SU-DHL-6 (cell line): ENCODE results near the gene PLIN5.

ENCODE experiments used
- H2AFZ ChIP-seq: fragments of 200-600 bp; sonication (generic); 2 replicates; pipeline ENCODE4 v1.6.1; 2014; ENCODE audit warnings: low read depth, mild to moderate bottlenecking, moderate library complexity, mixed read lengths, antibody characterized with exemption, low read length; ENCODE audit not compliant: severe bottlenecking
- H3F3A ChIP-seq: fragments of 200-600 bp; shearing (Covaris generic); 2 replicates; pipeline ENCODE4 v1.6.0; 2016; ENCODE audit warnings: antibody characterized with exemption, mild to moderate bottlenecking; ENCODE audit not compliant: insufficient read depth
- H3K27ac ChIP-seq: fragments of 200-600 bp; sonication (generic); 2 replicates; pipeline ENCODE4 v1.5.1; 2016; ENCODE audit warnings: low read depth, mild to moderate bottlenecking, low read length, moderate library complexity, mixed read lengths
- H3K27me3 ChIP-seq: fragments of 200-600 bp; sonication (generic), shearing (Covaris generic); 2 replicates; pipeline ENCODE4 v1.6.0; 2014; ENCODE audit warnings: mild to moderate bottlenecking, low read length
- H3K36me3 ChIP-seq: fragments of 200-600 bp; sonication (generic); 2 replicates; pipeline ENCODE4 v1.6.1; 2014; ENCODE audit warnings: mild to moderate bottlenecking, low read length, mixed read lengths
- H3K4me2 ChIP-seq: fragments of 300-600, 200-600 bp; shearing (Covaris generic), sonication (generic); 2 replicates; pipeline ENCODE4 v1.6.0; 2014; ENCODE audit warnings: low read length, low read depth, mild to moderate bottlenecking; ENCODE audit not compliant: poor library complexity, severe bottlenecking
- H3K4me3 ChIP-seq: fragments of 200-600 bp; sonication (generic); 2 replicates; pipeline ENCODE4 v1.5.1; 2014; ENCODE audit warnings: antibody characterized with exemption, low read length, mild to moderate bottlenecking, mixed read lengths; ENCODE audit not compliant: insufficient read depth, poor library complexity, severe bottlenecking
- H3K79me2 ChIP-seq: fragments of 200-600 bp; sonication (generic); 2 replicates; pipeline ENCODE4 v1.6.1; 2014; ENCODE audit warnings: mild to moderate bottlenecking, low read length, moderate library complexity; ENCODE audit not compliant: insufficient read depth
- H3K9ac ChIP-seq: fragments of 200-600 bp; sonication (generic); 2 replicates; pipeline ENCODE4 v1.7.0; 2014; ENCODE audit warnings: mild to moderate bottlenecking, low read length
- H3K9me2 ChIP-seq: fragments of 200-600 bp; sonication (generic); replicated peaks from 2 replicates; pipeline ENCODE4 v1.6.1; 2014; ENCODE audit warnings: low read length; ENCODE audit not compliant: insufficient read depth
- H3K9me3 ChIP-seq: fragments of 200-600 bp; sonication (generic); 2 replicates; pipeline ENCODE4 v1.6.1; 2014; ENCODE audit warnings: low read length, mixed read lengths; ENCODE audit not compliant: insufficient read depth
- H4K20me1 ChIP-seq: fragments of 200-600 bp; sonication (generic); 2 replicates; pipeline ENCODE4 v1.6.1; 2014; ENCODE audit warnings: low read depth, mild to moderate bottlenecking, antibody characterized with exemption, low read length, moderate library complexity, mixed read lengths
- CTCF ChIP-seq: fragments of 200-600 bp; sonication (generic); IDR thresholded peaks from one replicate; pipeline ENCODE4 v1.5.1; 2017; ENCODE audit warnings: antibody characterized with exemption, mild to moderate bottlenecking, low read length, moderate library complexity; ENCODE audit not compliant: insufficient read depth, poor library complexity, severe bottlenecking
- EZH2phosphoT487 ChIP-seq: fragments of 200-600 bp; sonication (generic), shearing (Covaris generic); conservative IDR thresholded peaks from 2 replicates; pipeline ENCODE4 v1.6.1; 2018; ENCODE audit warnings: mild to moderate bottlenecking, antibody characterized with exemption, low read length, moderate library complexity, mixed read lengths

PLIN5 gene

GRCh38 chr19:4473011-4473762, 61.8 kb downstream of the PLIN5 start:
- Histone ChIP-seq H4K20me1 (no peaks in the 10 kb centered on the region), H3K9me3 (no peaks in the 10 kb centered on the region)
- TF ChIP-seq CTCF = no peak
- no peak for TF ChIP-seq EZH2phosphoT487

More at GRCh38 chr19:4473011-4473762, 61.8 kb downstream of the PLIN5 start:
- Histone ChIP-seq H3K9me2 (no peaks in the 10 kb centered on the region), H3K27me3 (no peaks in the 10 kb centered on the region), H3K27ac (0 out of 2 replicates have a peak overlapping the region, but pooled peaks have one; percentile 5), H3K36me3 (no peaks in the 10 kb centered on the region), H3K79me2 (peaks cover 23% of the 10 kb centered on the region), H2AFZ (no peak overlapping the region), H3F3A (no peaks in the 10 kb centered on the region), H3K4me2 (peak overlapping the region; percentile 89), H3K9ac (peak overlapping the region; percentile 95), H3K4me3 (peak overlapping the region; percentile 99)
